ENCODE measurements around the gene ENDOU. TPM values are rescaled to one million over a fixed set of nuclear protein-coding genes. Genes with fewer than 3 reads are reported as not detected.

The ENDOU gene
- total RNA-seq, 2 donors from 2014 or later, result 1.0 TPM; not detected in 1

GRCh38 chr12:47711448-47711847 lies 13.8 kb downstream of the ENDOU start:
- H3K9me3 ChIP-seq, result no peaks in the 10 kb centered on the region
- no peak overlapping the region for H3K4me3 ChIP-seq
- no peak overlapping the region for H3K27ac ChIP-seq
- H3K36me3 ChIP-seq, result no peaks in the 10 kb centered on the region
- no peak for DNase-seq (ENCODE audit: low spot score)
- H3K27me3 ChIP-seq (replicated peaks; ENCODE audit: insufficient read depth), result no peaks in the 10 kb centered on the region
- intact Hi-C loops (cut with DNase I), result loop anchor here (10.0 kb wide), 1 partner anchor 253 kb away; the partner anchor contains the start of gene TMEM106C
- 92% methylated on average over 5 of the region's 5 CpGs for WGBS
- H3K4me1 ChIP-seq (replicated peaks), result peaks cover 4% of the 10 kb centered on the region
- TF ChIP-seq POLR2AphosphoS5 (IDR thresholded peaks at IDR 0.05), result no peak
- TF ChIP-seq, protein P1, sequence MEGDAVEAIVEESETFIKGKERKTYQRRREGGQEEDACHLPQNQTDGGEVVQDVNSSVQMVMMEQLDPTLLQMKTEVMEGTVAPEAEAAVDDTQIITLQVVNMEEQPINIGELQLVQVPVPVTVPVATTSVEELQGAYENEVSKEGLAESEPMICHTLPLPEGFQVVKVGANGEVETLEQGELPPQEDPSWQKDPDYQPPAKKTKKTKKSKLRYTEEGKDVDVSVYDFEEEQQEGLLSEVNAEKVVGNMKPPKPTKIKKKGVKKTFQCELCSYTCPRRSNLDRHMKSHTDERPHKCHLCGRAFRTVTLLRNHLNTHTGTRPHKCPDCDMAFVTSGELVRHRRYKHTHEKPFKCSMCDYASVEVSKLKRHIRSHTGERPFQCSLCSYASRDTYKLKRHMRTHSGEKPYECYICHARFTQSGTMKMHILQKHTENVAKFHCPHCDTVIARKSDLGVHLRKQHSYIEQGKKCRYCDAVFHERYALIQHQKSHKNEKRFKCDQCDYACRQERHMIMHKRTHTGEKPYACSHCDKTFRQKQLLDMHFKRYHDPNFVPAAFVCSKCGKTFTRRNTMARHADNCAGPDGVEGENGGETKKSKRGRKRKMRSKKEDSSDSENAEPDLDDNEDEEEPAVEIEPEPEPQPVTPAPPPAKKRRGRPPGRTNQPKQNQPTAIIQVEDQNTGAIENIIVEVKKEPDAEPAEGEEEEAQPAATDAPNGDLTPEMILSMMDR (IDR thresholded peaks at IDR 0.05), result no peak
- TF ChIP-seq POLR2A (IDR thresholded peaks at IDR 0.05), result no peak

GRCh38 chr12:47710278-47710677 lies 15.0 kb downstream of the ENDOU start:
- DNase-seq (ENCODE audit: low spot score), result no peak
- Histone ChIP-seq H3K36me3 (no peaks in the 10 kb centered on the region), H3K27me3 (replicated peaks; ENCODE audit: insufficient read depth) (no peaks in the 10 kb centered on the region), H3K9me3 (no peaks in the 10 kb centered on the region), H3K4me3 (no peak overlapping the region), H3K27ac (no peak overlapping the region), H3K4me1 (replicated peaks) (peaks cover 4% of the 10 kb centered on the region)
- TF ChIP-seq POLR2A (IDR thresholded peaks at IDR 0.05) (no peak), POLR2AphosphoS5 (IDR thresholded peaks at IDR 0.05) (no peak)
- TF ChIP-seq, protein P1 (IDR thresholded peaks at IDR 0.05), result no peak
- intact Hi-C loops (cut with DNase I), result loop anchor here (10.0 kb wide), 1 partner anchor 255 kb away; the partner anchor contains the start of gene TMEM106C

- Histone ChIP-seq H3K36me3 (no peaks in the 10 kb centered on the region), H3K4me1 (replicated peaks) (no peaks in the 10 kb centered on the region), H3K27ac (no peak overlapping the region), H3K27me3 (replicated peaks; ENCODE audit: insufficient read depth) (no peaks in the 10 kb centered on the region), H3K9me3 (no peaks in the 10 kb centered on the region), H3K4me3 (no peak overlapping the region)
- 91% methylated on average over 2 of the region's 2 CpGs for WGBS
- TF ChIP-seq POLR2AphosphoS5 (IDR thresholded peaks at IDR 0.05) (no peak), POLR2A (IDR thresholded peaks at IDR 0.05) (no peak)
- TF ChIP-seq, protein P1 (IDR thresholded peaks at IDR 0.05), result no peak
- intact Hi-C loops (cut with DNase I), result loop anchor here (10.0 kb wide), 1 partner anchor 255 kb away; the partner anchor contains the start of gene TMEM106C
- no peak for DNase-seq (ENCODE audit: low spot score)
These were observed 15.6 kb downstream of the ENDOU start for GRCh38 chr12:47709671-47710070.

- Histone ChIP-seq H3K36me3 (no peaks in the 10 kb centered on the region), H3K27ac (no peak overlapping the region), H3K27me3 (replicated peaks; ENCODE audit: insufficient read depth) (no peaks in the 10 kb centered on the region), H3K4me3 (no peak overlapping the region), H3K9me3 (no peaks in the 10 kb centered on the region), H3K4me1 (replicated peaks) (no peaks in the 10 kb centered on the region)
- TF ChIP-seq, protein P1 (IDR thresholded peaks at IDR 0.05), result no peak
- TF ChIP-seq POLR2A (IDR thresholded peaks at IDR 0.05), result no peak
- no peak for TF ChIP-seq POLR2AphosphoS5 (IDR thresholded peaks at IDR 0.05)
- WGBS, result 89% methylated on average over 4 of the region's 4 CpGs
- no peak for DNase-seq (ENCODE audit: low spot score)
- intact Hi-C loops (cut with DNase I), result no loop called here
These were observed 16.1 kb downstream of the ENDOU start for GRCh38 chr12:47709237-47709636.

- no peaks in the 10 kb centered on the region for H3K36me3 ChIP-seq
- intact Hi-C loops (cut with DNase I), result no loop called here
- TF ChIP-seq, protein P1 (IDR thresholded peaks at IDR 0.05), result no peak
- TF ChIP-seq POLR2AphosphoS5 (IDR thresholded peaks at IDR 0.05), result no peak
- TF ChIP-seq POLR2A (IDR thresholded peaks at IDR 0.05), result no peak
- H3K4me1 ChIP-seq (replicated peaks), result no peaks in the 10 kb centered on the region
- no peak overlapping the region for H3K4me3 ChIP-seq
- no peaks in the 10 kb centered on the region for H3K27me3 ChIP-seq (replicated peaks; ENCODE audit: insufficient read depth)
- no peak overlapping the region for H3K27ac ChIP-seq
- 61% methylated on average over 5 of the region's 5 CpGs for WGBS
- no peaks in the 10 kb centered on the region for H3K9me3 ChIP-seq
- no peak for DNase-seq (ENCODE audit: low spot score)
These were observed 17.3 kb downstream of the ENDOU start for GRCh38 chr12:47707905-47708543.
